GM18858 (cell line): ENCODE measurements around the gene KEL.
"Not testable (repeated sequence)": the region's sequence is repeated elsewhere in the genome, so short reads cannot be mapped to it uniquely, and the experiment has no call there.

Source experiments
- ATAC-seq: cut with Tn5 transposase; IDR thresholded peaks from one replicate; pipeline ENCODE4 v1.9.1; 2021; ENCODE audit not compliant: unreplicated experiment

The KEL gene, protein sequence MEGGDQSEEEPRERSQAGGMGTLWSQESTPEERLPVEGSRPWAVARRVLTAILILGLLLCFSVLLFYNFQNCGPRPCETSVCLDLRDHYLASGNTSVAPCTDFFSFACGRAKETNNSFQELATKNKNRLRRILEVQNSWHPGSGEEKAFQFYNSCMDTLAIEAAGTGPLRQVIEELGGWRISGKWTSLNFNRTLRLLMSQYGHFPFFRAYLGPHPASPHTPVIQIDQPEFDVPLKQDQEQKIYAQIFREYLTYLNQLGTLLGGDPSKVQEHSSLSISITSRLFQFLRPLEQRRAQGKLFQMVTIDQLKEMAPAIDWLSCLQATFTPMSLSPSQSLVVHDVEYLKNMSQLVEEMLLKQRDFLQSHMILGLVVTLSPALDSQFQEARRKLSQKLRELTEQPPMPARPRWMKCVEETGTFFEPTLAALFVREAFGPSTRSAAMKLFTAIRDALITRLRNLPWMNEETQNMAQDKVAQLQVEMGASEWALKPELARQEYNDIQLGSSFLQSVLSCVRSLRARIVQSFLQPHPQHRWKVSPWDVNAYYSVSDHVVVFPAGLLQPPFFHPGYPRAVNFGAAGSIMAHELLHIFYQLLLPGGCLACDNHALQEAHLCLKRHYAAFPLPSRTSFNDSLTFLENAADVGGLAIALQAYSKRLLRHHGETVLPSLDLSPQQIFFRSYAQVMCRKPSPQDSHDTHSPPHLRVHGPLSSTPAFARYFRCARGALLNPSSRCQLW

DNA sequence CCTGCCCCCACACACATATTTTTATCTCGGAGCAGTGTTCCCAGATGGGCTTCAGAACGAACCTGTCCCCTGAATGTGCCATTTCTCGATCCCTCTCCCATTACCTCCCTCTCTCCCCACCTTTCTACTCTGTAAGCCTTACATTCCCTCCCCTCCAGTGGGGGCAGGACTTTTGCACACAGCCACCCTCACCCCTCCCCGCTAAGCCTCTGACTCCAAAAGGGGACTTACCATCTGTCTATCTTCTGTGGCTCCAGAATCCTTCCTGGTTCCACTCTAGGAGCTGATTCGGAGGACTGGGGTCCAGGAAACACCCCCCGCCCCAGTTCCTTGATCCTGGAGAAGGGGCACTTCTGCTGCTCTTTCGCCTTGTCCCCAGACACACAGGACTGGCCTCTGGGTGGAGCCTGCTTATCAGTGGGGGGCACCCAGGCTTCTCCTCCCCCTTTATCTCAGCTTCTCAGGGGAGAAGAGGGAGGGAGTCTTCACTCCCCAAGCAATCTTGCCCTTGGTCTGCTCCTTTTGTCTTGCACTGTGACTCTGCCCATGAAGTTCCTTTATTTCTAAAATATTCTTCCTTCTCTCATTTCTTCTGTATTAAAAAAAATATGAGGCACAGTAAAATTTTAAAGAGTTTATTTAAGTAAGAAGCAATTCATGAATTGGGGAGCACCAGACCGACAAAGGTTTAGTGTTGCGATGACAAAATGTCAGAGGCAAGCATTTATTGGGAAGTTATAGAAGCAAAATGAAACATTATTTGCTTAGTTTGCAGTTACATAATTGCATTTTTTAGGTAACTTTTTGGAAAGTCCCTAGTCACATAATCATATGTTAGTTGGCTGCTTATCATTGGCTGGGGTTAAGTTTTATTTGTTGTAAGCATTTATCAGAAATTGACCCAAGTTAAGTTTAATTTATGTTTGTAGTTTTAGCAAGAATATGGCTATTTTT, at the start of gene KEL:
Gene KEL (minus strand): TSS at position 391 of the 954 bp plus-strand sequence. CDS start 157 bp downstream, at position 234.
- no peak for ATAC-seq

DNA sequence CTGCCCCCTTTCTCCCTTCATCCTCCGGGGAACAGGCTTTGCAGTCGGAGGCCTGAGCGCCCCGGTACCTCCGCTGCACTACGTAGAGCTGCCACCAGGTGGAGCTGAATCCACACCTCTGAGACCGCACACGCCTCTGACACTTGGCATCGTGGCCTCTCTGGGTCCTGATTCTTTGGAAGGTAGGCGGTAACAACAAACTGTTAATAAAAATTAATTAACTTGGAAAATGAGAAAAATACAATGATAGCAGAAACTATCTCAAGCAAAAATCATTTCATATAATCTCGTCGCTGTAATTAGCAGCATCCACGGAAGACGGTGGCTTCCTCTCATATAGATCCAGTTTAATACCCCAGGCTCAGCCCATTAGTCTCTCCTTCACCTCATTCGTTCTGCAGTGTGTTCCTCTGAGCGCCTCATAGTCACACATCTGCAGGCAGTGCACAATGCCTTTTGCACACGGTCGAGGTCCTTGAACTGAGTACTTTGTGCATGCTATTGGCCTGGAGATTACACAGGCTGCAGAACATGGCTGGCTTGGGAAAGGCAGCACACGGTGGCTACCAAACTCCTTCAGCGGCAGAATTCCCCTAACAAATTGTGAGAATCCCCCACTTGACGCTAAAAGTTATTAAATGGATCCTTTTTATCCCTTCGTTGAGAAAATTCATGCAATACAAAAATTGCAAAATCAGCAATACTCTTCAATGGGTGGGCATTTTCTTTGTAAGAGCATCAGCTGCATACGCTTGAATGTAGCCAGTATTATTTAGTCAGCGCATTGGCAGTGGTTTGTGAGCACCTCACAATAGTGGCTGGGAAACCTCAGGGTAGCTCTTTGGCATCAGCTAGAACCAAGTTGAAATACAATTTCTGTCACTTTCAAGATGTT, 46.1 kb upstream of the KEL start:
- ATAC-seq, result peak; percentile 78

DNA sequence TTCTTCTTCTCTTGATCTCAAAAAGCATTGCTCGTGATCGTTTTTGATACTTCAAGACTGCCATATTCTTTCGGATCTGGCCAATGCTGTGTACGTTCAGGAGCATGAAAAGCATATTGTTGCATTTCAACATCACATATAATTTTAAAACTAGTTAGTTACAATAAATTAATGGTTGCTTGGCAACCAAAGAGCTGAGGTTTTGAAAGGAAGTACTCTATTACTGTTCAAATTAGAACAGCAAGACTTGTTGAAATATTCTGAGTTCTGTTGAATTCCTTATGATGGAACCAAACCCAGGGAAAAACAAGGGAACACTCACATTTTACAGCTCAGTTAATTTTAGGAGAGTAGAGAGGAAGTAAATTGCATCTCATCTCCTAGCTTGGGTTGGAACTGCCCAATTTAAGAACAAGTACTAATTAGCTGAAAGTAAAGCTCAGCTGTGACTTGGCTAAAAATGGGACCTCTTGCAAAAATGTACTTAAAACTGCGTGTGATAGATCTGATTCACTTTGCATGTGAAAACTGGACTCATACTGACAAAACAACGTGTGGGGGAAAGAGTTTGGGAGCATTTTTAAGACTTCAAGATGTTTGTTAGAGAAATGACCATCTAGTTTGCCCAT, 43.6 kb upstream of the KEL start:
- no peak for ATAC-seq

DNA sequence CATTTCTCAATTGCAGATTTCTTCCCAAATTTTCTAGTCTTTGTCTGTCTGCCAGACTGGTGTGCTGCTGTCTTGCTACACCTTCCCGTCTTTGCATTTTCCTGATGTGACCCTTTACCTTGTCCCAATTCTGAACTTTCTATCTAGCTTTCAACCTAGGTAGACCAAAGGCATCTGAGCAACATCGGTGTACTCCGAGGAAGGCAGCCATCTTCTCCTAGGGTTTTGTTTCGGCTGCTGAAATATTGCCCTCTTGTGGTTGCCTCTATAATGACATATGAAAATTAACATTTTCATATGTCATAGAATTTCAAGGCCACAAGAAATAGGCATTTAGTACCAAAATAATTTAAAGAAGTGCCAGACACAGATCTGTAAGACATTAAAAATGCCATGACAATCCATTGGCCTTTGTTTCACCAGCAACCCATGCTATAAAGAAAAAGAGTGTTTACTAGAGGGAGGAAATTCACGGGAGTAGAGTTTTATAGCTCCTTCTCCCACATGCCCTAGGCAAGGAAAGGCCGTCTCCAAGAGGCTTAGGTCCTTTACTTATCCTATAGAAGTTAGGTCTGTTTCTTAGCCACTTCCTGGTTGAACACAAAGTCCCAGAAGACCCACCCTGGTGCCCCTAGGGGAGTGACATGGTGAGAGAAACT, 41.4 kb upstream of the KEL start:
- ATAC-seq, result peak; percentile 47

DNA sequence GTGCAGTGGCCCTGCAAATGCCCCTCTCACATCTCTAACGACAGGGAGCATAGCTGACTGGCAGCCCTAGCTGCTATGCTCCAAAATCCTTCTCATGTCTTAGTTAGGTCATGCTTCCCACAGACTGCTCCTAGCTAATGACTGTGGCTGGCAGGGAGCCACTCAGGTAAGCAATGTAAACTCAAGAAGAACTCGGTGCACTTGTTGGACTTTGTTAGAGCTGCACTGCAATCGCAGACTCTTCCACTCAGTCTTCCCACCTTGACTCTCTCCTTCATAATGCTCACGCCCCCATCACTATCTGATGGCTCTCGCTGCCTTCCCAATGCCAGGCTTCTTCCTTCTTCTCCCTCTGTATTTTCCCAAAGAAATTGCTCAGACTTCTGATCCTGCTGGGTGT, 40.7 kb upstream of the KEL start:
- no peak for ATAC-seq

DNA sequence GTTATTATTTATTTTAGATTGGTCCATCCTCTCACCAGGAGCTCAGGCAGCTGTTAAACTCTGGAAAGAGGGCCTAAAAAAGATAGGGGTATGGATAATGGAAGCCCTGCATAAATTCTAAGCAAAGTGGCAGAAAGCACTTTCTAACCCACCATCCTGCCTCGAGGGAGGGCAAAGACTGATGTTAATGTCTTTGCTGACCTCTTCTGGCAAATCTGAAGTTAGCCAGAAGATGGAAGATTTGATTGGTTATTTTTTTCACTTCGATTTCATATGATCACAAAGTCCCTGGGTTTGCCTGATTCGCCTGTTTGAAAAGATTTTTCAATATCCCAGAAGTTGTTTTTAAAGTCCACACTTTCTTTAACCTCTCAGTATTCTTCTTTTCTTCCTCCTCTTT, 39.9 kb upstream of the KEL start:
- ATAC-seq, result no peak

DNA sequence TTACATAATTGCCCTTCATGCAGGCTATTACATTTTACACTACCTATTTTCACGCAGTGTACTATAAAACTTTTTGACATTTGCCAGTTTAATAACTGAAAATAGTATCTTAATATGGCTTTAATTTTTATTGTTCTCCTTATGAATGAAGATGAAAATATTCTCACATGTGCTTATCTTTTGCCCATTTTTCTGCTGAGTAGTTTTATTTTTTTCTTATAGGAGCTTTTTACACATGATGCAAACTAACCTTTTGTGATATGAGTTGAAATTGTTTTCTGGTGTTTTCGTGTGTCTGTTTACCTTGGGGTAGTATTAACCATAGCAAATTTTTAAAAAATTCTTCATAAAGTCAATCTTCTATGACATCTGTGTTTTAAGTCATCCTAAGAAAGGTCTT, 38.5 kb upstream of the KEL start:
- no peak for ATAC-seq

DNA sequence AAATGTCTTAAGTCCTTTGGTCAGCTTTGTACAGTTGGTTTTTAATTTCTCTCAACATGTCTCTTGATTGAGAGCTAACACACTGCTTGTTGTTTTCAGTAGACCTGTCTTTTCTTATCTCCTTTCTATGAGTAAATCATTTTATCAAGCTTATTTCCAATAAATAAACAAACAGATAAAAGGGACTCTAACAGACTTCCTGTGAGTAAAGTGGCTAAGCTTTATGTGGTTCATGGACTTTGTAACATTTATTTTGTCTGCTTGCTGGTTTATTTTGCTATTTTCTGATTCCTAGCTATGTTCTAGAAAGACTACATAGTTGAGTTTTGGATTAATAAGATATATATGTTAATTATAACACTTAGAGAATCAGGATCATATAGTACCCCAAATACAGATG, 37.6 kb upstream of the KEL start:
- no peak for ATAC-seq

DNA sequence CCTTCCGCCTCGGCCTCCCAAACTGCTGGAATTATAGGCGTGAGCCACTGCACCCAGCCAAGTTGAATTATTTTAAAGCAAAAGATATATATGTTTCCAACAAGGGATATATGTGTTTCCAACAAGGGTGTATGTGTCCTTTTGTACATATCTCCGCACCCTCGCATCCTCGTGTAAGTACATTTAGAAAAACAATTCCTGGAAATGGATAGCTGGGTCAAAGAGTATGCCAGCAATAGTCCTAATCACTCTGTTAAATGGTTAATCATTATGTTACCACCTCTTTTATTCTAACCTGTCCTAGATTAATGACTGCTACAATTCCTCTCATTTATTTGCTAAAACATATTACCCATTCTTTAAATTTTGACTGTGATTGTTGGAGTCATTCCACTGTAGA, 36.8 kb upstream of the KEL start:
- no peak for ATAC-seq

DNA sequence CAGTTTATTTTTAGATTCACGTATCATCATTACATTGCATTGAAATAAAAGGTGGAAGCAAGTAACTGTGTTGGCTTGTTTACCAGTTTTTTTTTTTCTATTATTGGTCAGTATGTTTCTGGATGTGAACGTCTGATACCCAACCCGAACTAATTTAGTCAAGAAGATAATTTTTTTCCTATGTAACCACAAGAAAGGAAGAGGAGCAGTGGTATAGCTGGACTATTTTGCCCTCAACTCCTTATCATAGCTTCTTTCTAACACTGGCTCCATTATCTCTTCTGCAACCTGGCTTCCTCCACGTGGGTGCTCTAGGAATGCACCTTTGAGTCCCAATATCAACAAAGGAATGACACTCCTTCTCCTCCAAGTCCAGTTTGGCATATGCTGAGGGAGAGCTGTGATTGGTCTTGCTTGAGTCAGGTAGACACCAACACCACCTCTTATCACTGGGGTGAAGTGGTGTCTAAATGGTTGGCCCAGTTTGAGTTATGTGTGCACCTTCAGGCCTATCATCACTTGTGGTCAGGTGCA, 35.4 kb upstream of the KEL start:
- ATAC-seq, result no peak

DNA sequence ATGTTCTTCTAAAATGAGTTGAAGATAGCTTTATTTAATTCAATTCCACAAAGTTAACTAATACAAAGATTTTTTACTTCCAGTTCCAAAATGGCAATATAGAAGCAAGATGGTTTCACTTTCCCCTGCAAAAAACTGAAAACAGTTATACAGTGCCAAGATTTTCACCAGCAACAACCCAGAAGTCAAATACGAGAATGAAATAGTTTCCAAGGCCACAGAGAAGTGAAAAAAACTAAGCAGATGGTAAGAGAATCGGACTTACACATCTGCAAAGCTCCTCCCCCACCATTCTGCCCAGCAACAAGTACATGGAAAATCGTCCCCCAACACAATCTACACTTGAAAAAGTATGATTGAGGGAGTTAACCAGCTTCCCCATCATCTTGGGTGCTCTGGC, 30.3 kb upstream of the KEL start:
- ATAC-seq, result no peak

DNA sequence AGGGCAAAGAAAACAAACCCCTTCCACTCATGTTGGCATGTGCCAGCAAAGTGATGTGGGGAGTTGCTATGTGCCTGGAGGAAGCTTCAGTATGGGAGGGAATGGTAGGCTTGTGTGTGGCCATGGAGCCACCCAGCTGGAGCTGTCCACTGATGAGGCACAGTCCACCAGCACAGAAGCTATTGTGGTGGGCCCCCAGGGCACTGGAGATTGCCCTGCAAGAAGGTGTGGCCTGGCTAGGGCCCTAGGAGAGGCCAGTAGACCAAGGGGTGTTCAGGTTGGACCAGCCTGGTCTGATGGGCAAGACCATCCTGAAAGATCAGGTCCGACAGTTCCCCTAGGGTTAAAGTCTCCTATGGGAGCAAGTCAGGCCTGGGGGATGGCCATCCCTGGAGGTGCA, 22.1 kb upstream of the KEL start:
- ATAC-seq, result no peak

DNA sequence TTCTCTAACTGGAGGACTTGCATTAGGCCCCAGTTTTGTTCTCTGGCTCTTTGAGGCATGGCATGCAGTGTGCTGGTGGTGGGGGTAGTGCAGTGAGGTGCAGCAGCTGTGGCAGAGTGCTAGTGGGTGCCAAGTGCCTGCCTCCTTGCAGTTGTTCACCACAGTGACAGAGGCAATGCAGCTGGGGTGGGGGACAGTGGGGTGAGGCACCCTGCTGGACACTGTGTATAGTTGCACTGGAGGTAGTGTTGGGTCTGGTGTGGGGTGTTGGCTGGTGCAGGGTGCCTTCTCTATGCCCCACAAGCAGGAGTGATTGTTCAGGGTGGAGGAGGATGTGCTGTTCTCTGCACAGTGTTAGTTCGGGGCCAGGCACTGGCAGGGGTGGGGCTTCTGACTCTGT, 21.7 kb upstream of the KEL start:
- no peak for ATAC-seq

DNA sequence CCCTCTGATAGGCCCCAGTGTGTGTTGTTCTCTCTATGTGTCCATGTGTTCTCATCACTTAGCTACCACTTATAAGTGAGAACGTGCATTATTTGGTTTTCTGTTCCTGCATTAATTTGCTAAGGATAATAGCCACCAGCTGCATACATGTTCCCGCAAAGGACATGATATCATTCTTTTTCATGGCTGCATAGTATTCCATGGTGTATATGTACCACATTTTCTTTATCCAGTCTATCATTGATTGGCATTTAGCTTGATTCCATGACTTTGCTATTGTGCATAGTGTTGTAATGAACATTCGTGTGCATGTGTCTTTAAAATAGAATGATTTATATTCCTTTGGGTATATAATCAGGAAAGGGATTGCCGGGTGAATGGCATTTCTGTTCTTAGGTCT, 16.2 kb upstream of the KEL start:
- ATAC-seq, result not testable (repeated sequence)

DNA sequence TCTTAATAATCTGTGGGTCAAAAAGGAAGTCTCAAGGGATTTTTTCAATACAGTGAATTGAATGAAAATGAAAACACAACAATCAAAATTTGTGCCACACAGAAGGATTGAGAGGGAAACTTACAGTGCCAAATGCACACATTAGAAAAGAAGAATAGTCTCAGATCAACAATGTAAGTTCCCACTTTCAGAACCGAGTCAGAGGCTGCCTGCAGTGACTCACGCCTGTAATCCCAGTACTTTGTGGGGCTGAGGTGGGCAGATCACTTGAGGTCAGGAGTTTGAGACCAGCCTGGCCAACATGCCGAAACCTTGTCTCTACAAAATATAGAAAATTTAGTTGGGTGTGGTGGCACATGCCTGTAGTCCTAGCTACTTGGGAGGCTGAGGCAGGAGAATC, 12.5 kb upstream of the KEL start:
- no peak for ATAC-seq

DNA sequence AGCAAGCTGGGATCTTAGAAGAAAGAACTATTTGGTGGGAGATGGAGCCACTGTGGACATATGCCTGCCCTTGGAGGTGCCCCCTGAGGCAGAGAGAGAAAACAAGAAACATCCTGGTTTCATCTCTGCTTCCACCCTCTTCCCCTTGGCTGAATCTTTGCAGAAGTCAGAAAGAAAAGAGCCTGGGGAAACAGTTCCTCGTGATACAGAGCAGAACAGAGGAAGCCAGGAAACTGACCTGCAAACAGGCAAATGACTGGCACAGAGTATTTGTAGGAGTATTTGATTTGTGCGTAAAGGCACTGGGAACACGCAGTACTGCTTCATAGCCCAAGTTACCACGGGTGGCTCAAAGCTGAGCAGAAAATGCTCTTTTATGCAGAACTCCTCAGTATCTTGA, 7.0 kb upstream of the KEL start:
- no peak for ATAC-seq

DNA sequence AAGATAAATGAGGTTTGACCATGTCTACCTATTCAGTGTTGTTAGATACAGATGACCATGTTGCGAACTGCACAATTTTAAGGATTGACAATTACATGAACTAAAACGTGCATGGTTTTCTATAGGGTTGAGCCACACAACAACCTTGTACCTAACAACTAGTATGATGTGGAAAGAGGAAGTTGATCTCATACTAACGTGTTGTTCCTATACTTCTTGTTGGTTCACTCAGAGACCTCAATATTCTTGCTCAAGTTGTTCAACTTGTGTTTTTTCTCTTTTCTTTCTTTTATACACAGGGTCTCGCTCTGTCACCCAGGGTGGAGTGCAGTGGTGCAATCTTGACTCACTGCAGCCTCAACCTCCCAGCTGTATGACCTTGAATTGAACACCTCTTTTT, 6.1 kb upstream of the KEL start:
- no peak for ATAC-seq

DNA sequence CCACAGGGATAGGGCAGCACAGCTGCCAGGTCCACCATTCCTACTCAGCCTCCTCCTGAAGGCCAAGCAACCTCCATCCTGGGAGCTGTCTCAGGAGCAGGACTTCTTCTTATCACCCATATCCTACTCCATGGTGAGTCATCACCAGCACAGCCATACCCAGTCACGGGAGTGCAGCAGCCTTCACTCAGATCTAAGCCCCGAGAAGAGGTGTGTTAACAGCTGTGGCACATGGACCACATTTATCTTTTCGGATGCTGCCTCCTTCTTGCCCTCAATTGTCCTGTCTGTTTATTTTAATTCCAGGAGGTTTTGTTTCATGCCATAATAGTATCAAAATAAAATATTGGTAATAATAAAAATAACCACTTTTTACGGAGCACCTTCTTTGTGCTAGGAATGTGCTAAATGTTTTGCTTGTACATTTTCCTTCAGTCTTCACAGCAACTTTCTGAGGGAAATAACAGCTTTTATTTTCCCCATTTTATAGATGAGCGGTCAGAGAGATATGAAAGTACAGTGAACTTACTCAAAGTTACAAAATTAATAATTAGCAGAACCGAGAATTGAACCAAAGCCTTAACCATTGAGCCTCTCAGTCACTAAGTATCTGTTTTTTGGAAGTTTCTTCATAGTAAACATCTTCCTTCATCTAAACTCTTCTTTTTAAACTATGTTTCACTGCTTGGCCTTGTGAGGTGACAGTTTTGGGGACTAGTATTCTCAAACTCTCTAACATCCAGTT, 2.5 kb upstream of the KEL start:
- ATAC-seq, result no peak
